Measurements from ENCODE around the gene CERS6.

The CERS6 gene

GRCh38 chr2:168683996-168684395 is 227.9 kb downstream of the CERS6 start:
- Mint-ChIP-seq H3K36me3 (peaks cover 4% of the 10 kb centered on the region), H3K27me3 (no peaks in the 10 kb centered on the region), H3K9me3 (ENCODE audit: low read depth) (no peaks in the 10 kb centered on the region), H3K27ac (no peak overlapping the region), H3K4me1 (ENCODE audit: low read depth) (no peaks in the 10 kb centered on the region), H3K4me3 (no peak overlapping the region)

DNA sequence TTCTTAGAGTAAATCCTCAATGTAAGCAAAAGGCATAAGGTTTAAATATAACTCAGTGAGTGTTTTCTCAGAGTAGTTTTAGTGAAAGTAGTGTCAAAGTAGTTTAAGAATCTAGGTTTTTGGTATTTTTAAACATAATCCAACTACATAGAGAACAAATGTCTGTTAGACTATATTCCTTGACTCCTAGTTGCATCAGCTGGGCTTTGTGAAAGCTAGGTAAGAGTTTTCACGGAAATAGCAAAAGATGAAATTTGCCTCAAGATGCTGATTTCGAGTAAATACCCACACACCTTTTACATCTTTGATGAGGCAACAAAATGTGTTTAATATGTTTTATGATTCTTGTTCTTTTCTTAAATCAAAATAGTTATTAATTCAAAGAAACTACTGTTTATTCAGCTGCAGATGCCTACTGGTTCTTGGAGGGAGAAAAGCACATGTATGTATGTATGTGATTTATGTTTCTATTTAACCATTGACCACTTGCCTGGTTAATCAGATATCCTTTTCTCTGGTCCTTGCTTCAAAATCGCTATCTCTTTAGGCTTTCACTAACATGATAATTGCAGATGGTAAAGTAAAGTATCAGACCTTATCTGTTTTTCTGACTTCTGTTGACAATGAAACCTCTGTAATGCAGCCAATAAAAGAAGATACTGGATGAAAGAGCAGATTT is 229.0 kb downstream of the CERS6 start:
- Mint-ChIP-seq H3K36me3 (peaks cover 4% of the 10 kb centered on the region), H3K4me1 (ENCODE audit: low read depth) (no peaks in the 10 kb centered on the region), H3K4me3 (no peak overlapping the region), H3K9me3 (ENCODE audit: low read depth) (no peaks in the 10 kb centered on the region), H3K27ac (no peak overlapping the region), H3K27me3 (no peaks in the 10 kb centered on the region)

DNA sequence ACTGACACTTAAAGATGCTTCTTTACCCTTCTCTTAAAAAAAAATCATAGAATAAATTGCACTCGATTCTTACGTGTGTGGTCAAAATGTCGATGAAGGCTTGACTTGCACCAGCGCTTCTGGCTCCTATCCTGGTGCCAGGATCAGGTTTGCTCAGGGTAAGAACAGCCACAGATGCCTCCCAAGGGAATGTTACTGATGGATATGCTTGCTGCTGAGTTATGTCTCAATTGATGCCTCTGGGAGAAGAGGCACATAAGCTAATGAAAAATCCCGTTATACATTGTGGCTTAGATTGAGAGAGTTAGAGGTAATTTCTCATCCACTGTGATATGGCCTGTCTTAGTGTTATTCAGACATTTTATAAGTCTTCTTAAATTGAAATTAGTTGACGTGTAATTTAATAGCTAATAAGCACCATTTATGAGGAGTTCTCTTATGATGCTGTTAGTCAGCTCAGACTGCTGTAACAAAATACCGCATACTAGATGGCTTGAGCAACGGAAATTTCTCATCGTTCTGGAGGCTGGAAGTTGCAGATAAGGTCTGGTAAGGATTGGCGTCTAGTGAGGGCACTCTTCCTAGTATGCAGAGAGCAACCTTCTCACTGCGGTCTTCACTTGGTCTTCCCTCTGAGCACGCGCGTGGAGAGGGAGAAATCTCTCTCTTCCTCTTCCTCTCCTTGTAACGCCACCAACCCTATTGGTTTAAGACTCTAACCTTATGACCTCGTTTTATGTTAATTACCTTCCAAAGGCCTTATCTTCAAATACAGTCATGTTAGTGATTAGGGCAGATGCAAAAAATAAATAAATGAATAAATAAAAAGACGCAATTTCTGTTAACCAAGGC is 229.8 kb downstream of the CERS6 start:
- Mint-ChIP-seq H3K9me3 (ENCODE audit: low read depth) (no peaks in the 10 kb centered on the region), H3K4me1 (ENCODE audit: low read depth) (no peaks in the 10 kb centered on the region), H3K27me3 (no peaks in the 10 kb centered on the region), H3K27ac (no peak overlapping the region), H3K36me3 (peaks cover 4% of the 10 kb centered on the region), H3K4me3 (no peak overlapping the region)

DNA sequence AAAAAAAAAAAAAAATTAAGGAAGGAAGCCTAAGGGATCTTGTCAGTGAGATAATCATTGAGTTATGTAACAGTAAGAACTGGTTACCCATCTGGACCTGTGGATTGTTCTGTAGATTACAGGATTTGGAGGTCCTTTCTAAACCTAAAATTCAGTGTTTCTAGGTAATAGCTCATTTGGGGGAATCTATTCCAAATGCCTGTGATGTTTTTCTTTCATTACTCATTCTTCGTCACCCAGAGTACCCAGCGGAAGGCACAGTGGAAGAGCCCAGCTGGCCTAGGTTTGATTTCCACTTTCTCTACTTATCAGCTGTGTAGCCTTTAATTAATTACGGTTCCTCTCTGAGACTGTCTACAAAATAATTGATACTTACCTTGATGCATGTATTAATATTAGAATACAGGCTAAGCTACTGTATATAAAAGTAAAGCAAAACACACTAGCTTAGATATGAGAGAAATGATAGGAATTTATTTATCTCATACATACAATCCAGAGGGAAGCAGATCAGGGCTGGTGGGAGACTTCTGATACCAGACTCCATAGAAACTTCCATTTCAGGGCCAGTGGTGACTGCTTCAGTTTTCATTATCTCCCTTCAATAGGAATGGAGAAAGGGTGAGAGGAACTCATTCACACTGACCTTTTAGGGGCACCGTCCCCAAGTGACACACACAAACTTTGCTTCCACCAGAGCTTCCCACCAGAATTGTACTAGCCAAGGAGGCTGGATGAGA is 230.6 kb downstream of the CERS6 start:
- no peaks in the 10 kb centered on the region for H3K9me3 Mint-ChIP-seq (ENCODE audit: low read depth)
- H3K4me1 Mint-ChIP-seq (ENCODE audit: low read depth), result no peaks in the 10 kb centered on the region
- no peak overlapping the region for H3K27ac Mint-ChIP-seq
- peaks cover 11% of the 10 kb centered on the region for H3K36me3 Mint-ChIP-seq
- no peaks in the 10 kb centered on the region for H3K27me3 Mint-ChIP-seq
- H3K4me3 Mint-ChIP-seq, result no peak overlapping the region

GRCh38 chr2:168687314-168687713 is 231.2 kb downstream of the CERS6 start:
- no peaks in the 10 kb centered on the region for H3K27me3 Mint-ChIP-seq
- H3K4me3 Mint-ChIP-seq, result no peak overlapping the region
- H3K4me1 Mint-ChIP-seq (ENCODE audit: low read depth), result peaks cover 4% of the 10 kb centered on the region
- peaks cover 13% of the 10 kb centered on the region for H3K36me3 Mint-ChIP-seq
- no peak overlapping the region for H3K27ac Mint-ChIP-seq
- H3K9me3 Mint-ChIP-seq (ENCODE audit: low read depth), result no peaks in the 10 kb centered on the region

DNA sequence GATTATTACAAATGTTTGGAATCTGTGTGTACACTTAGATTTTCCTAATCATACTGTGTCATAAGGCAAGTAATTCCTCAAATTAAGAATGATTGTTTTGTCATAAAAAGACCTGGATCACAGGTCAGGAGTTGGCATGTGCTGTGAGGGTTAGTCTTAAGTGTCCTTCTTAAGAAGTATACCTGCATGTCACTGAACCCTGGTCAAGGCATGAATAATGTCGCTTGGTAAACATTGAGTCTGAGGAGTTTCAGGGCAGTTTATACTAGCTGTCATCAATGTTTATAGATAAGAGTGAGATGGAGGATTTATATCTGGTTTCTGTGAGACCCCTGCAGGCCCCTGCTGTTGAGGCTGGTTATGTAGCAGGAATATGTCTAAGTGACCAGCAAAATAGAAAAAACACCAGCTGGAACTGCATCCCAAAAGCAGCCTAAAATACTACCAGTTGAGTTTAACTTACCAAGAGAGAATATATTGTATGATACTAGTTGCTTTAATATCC is 234.4 kb downstream of the CERS6 start:
- Mint-ChIP-seq H3K36me3 (peaks cover 17% of the 10 kb centered on the region), H3K27me3 (no peaks in the 10 kb centered on the region), H3K4me1 (ENCODE audit: low read depth) (peaks cover 4% of the 10 kb centered on the region), H3K27ac (no peak overlapping the region), H3K9me3 (ENCODE audit: low read depth) (no peaks in the 10 kb centered on the region), H3K4me3 (no peak overlapping the region)

DNA sequence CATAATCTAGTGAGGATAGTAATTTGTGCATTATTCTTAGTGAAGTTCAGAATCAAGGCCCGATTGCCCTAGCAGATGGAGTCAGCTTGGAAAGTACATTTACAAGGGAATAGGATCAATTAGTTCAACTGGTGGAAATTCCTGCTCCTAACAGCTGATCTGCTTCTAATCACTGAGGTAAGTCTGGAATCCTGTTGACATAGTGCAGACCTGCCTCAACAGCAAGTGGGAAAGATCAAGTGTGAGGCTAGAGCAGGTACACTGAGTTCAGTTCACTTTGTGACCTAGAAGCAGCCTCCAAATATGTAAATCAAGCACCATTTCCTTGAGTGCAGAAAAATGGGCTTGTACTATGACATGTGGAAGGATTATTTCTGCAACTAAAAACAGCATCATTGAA is 235.1 kb downstream of the CERS6 start:
- peaks cover 4% of the 10 kb centered on the region for H3K4me1 Mint-ChIP-seq (ENCODE audit: low read depth)
- H3K9me3 Mint-ChIP-seq (ENCODE audit: low read depth), result no peaks in the 10 kb centered on the region
- no peak overlapping the region for H3K4me3 Mint-ChIP-seq
- H3K27ac Mint-ChIP-seq, result no peak overlapping the region
- H3K27me3 Mint-ChIP-seq, result no peaks in the 10 kb centered on the region
- H3K36me3 Mint-ChIP-seq, result peaks cover 23% of the 10 kb centered on the region

GRCh38 chr2:168692132-168692744 is 236.2 kb downstream of the CERS6 start:
- H3K27ac Mint-ChIP-seq, result no peak overlapping the region
- peaks cover 29% of the 10 kb centered on the region for H3K36me3 Mint-ChIP-seq
- H3K9me3 Mint-ChIP-seq (ENCODE audit: low read depth), result no peaks in the 10 kb centered on the region
- no peaks in the 10 kb centered on the region for H3K27me3 Mint-ChIP-seq
- H3K4me1 Mint-ChIP-seq (ENCODE audit: low read depth), result peaks cover 4% of the 10 kb centered on the region
- H3K4me3 Mint-ChIP-seq, result no peak overlapping the region

DNA sequence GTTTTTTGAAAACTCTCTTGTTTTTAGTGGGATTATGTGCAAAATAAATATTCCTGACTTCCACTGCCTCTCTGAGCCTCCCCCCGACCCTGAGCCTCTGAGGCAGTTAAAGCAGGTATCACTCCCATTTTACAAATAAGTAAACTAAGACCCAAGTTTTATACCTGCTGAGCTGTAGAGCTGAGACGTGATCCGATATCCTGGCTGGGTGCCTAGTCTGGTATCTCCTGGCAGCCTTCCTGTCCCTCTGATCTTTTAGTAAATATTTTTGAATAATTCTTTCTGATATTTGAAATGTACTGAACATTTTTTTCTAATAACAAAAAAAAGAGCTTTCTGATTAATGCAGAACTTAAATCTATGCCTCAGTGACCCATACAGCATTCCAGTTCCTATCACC is 238.1 kb downstream of the CERS6 start:
- Mint-ChIP-seq H3K4me1 (ENCODE audit: low read depth) (peaks cover 4% of the 10 kb centered on the region), H3K4me3 (no peak overlapping the region), H3K27ac (no peak overlapping the region), H3K27me3 (no peaks in the 10 kb centered on the region), H3K9me3 (ENCODE audit: low read depth) (no peaks in the 10 kb centered on the region), H3K36me3 (peaks cover 41% of the 10 kb centered on the region)

DNA sequence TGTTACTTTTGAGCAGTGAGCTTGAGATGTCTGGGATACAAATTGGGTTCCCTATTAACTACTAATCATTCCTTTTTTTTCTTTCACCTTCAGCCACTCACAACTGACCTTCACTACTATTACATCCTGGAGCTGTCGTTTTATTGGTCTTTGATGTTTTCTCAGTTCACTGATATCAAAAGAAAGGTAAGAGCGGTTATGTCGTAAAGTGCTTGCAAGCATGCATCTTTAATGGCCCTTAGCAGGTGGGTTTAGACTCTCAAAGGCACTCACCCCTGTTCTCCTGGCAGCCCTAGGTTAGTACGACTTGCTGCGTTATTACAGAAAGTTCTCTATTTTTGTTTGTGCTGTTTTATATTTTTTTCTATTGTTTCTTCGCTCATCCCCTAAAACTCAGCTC is 238.8 kb downstream of the CERS6 start:
- Mint-ChIP-seq H3K9me3 (ENCODE audit: low read depth) (no peaks in the 10 kb centered on the region), H3K27me3 (no peaks in the 10 kb centered on the region), H3K27ac (no peak overlapping the region), H3K4me1 (ENCODE audit: low read depth) (peaks cover 4% of the 10 kb centered on the region), H3K36me3 (peaks cover 41% of the 10 kb centered on the region), H3K4me3 (no peak overlapping the region)

DNA sequence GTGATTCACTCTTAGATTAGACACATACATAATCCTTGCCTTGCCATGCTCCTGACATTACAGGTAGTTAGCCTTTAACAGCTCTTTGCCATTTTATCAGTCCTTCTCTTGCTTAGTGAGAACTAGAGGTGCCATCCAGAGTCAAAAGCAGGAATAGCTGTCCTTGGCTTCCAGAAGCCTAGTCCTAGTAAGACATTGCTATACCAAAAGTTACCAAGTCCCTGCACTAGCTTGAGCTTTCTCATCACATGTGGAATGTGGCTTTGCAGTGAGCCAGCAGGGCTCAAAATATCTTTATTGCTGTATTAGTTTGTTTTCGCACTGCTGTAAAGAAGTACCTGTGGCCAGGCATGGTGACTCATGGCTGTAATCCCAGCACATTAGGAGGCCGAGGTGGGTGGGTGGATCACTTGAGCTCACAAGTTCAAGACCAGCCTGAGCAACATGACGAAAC is 241.6 kb downstream of the CERS6 start:
- no peaks in the 10 kb centered on the region for H3K4me1 Mint-ChIP-seq (ENCODE audit: low read depth)
- H3K27ac Mint-ChIP-seq, result no peak overlapping the region
- peaks cover 31% of the 10 kb centered on the region for H3K36me3 Mint-ChIP-seq
- H3K9me3 Mint-ChIP-seq (ENCODE audit: low read depth), result no peaks in the 10 kb centered on the region
- H3K4me3 Mint-ChIP-seq, result no peak overlapping the region
- no peaks in the 10 kb centered on the region for H3K27me3 Mint-ChIP-seq

GRCh38 chr2:168698969-168699368 is 242.9 kb downstream of the CERS6 start:
- Mint-ChIP-seq H3K4me1 (ENCODE audit: low read depth) (no peaks in the 10 kb centered on the region), H3K27ac (no peak overlapping the region), H3K27me3 (no peaks in the 10 kb centered on the region), H3K36me3 (peaks cover 31% of the 10 kb centered on the region), H3K4me3 (no peak overlapping the region), H3K9me3 (ENCODE audit: low read depth) (no peaks in the 10 kb centered on the region)

- Mint-ChIP-seq H3K27me3 (no peaks in the 10 kb centered on the region), H3K27ac (no peak overlapping the region), H3K4me1 (ENCODE audit: low read depth) (no peaks in the 10 kb centered on the region), H3K4me3 (no peak overlapping the region), H3K36me3 (peaks cover 27% of the 10 kb centered on the region), H3K9me3 (ENCODE audit: low read depth) (no peaks in the 10 kb centered on the region)
Observed at GRCh38 chr2:168699844-168700417, 243.9 kb downstream of the CERS6 start.

GRCh38 chr2:168700615-168701245 is 244.7 kb downstream of the CERS6 start:
- H3K9me3 Mint-ChIP-seq (ENCODE audit: low read depth), result no peaks in the 10 kb centered on the region
- H3K4me3 Mint-ChIP-seq, result no peak overlapping the region
- no peak overlapping the region for H3K27ac Mint-ChIP-seq
- H3K36me3 Mint-ChIP-seq, result peaks cover 21% of the 10 kb centered on the region
- H3K4me1 Mint-ChIP-seq (ENCODE audit: low read depth), result no peaks in the 10 kb centered on the region
- H3K27me3 Mint-ChIP-seq, result no peaks in the 10 kb centered on the region

Data from activated naive CD8-positive, alpha-beta T cell (primary cell).